ENCODE results near the gene TBCK.

GRCh38 chr4:106340774-106341173, 24.8 kb upstream of the TBCK start:
- TF ChIP-seq ZNF274 (IDR thresholded peaks at IDR 0.05; ENCODE audit: borderline replicate concordance, extremely low read depth, low read length) (no peak), EZH2 (IDR thresholded peaks at IDR 0.05; ENCODE audit: low read depth, low read length, severe bottlenecking) (no peak), CHD7 (IDR thresholded peaks at IDR 0.05; ENCODE audit: insufficient replicate concordance, low read length) (no peak)
